Brain pericyte (primary cell): ENCODE measurements around the gene SH3GL1.
"Not testable (repeated sequence)": the region's sequence is repeated elsewhere in the genome, so short reads cannot be mapped to it uniquely, and the experiment has no call there.

Source experiments
- DNase-seq: peaks from one replicate; pipeline ENCODE4 v3.0.0-alpha.2; 2012; ENCODE audit warnings: low read depth, low spot score

SH3GL1 gene

DNA sequence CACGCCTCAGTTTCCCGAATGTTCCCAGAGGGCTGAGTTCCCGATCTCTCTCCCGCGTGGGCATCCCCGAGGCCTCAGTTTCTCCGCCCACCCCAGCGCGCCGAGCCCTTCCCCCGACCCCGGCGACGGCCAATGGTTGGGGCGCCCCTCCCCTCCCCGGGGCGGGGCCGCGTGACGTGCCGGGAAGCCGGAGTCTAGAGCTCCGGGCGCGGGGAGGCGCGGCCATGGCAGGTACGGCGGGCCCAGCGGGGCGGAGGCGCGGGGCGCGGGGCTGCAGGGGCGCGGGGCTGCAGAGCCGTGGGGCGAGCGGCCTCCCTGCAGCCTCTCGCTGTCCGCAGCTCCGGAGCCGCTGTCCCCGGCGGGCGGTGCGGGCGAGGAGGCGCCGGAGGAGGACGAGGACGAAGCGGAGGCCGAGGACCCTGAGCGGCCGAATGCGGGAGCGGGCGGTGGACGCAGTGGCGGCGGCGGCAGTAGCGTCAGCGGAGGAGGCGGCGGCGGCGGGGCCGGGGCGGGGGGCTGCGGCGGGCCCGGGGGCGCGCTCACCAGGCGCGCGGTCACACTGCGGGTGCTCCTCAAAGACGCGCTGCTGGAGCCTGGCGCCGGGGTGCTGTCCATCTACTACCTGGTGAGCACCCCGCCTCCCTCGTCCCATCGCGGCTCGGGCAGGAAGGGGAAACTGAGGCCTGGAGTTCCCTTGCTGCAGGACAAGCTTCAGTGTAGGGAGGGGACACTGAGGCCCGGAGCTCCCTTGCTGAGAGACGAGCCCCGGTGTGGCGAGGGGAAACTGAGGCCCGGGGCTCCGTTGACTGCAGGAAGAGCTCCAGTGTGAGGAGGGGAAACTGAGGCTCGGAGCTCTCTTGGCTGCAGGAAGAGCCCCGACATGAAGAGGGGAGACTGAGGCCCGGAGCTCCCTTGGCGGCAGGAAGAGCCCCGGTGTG is 56.7 kb downstream of the SH3GL1 start, which contains the start of gene MPND:
TSS of gene MPND (plus strand) at position 193 of the 938 bp plus-strand sequence. CDS start at position 225, 32 bp downstream.
- no peak for DNase-seq

DNA sequence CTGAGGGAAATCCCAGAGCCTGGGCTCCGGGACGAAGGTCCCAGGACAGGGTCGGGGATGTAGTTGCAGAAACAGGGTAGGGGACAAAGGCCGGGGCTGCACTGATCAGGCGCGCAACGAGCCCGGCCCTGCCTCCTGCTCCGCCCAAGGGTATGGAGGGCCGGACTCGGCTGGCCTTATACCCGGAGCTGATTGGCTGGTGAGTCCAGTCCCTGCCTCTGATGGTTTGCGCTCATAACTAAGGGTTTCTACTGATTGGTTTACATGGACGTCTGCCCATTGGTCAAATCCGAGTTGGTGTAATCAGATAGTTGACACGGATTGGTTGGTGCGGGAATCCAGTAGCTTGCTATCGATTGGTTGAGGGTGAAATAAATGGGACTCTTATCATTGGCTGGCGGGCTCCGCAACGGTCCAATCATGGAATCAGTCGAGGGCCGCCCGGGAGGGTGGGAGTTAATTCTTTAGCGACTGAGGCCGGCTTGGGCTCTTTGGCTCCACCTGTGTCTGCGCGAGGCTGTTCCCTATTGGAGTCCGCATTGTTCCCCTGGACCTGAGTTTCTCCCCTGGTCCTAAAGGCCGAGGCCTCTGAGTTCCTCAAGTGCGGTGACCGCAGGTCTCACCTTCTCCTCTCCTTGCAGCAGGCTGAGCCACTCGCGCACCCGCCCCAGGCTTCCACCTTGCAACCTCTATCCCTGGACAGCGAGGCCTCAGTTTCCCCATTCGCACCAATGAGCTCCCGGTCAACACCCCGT is 57.6 kb downstream of the SH3GL1 start:
- peak; percentile 99 for DNase-seq

DNA sequence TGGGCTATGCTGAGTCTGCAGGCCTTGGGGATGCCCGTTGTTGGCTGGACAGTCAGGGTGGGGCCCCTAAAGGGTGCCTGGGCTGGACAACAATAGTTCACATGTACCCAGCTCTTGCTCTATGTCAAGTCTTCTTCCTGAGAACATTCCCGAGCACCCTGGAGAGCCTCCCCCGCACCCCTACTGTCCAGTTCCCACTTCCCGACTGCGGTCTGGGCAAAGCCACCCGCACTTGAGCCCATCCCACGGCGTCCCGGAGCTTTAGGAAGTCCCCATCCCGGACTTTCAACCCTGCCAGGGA is 58.1 kb downstream of the SH3GL1 start:
- DNase-seq: no peak

DNA sequence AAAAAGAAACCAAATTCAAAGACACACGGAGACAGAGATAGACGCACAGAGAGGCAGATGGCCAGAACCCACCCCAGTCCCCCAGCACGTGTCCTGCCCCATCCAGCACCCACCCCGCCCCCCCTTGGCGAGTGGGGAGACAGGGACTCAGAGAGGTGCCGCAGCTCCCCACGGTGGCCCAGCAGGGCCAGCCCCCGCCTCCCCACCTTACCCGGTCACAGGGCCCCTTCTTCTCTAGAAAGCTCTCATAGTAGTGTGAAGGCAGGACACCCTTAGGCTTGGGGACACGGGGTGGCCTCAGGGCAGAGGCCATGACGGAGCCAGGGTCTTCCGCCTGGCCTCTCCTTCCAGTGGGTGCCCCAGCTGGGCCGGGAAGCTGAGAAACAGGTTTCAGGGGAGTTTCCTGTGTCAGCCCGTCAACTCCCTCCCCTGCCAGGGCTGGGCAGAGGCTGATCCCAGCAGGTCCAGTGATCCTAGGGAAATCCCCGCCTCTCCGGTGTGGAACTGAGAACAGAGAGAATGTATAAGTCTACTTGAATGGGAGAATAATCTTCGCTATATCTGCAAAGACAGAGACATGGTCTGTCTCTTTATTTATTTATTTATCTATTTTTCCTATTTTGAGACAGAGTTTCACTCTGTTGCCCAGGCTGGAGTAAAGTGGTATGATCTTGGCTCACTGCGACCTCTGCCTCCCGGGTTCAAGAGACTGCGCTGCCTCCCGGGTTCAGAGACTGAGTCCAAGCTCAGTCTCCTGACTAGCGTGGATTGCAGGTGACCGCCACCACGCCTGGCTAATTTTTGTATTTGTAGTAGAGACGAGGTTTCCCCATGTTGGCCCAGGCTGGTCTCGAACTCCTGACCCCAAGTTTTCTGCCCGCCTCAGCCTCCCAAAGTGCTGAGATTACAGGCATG is 61.6 kb downstream of the SH3GL1 start, which contains the start of gene STAP2:
TSS of gene STAP2 (minus strand) at position 387 of the 915 bp plus-strand sequence. CDS start at position 313, 74 bp downstream.
- no peak for DNase-seq

DNA sequence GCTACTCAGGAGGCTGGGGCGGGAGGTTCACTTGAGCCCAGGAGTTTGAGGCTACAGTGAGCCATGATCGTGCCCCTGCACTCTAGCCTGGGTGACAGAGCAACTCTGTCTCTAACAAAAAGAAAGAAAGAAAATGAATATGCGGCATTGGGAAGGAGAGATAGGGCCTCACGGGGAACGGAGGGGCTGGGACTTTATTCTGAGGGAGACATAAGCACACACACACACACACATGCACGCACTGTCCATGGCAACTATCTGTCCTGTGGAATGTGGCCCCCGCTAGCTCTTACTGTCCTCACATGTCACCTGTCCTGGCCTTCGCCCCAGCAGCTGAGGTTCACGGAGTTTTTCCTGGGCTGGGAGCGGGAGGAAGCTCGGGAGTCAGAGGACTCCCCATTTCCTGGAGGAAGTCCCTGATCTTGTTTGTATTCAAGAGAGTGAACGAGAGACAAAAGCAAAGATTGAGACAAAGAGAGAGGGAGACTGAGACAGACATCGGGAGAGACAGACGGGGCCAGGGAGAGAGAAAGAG is 62.4 kb downstream of the SH3GL1 start:
- DNase-seq: no peak

DNA sequence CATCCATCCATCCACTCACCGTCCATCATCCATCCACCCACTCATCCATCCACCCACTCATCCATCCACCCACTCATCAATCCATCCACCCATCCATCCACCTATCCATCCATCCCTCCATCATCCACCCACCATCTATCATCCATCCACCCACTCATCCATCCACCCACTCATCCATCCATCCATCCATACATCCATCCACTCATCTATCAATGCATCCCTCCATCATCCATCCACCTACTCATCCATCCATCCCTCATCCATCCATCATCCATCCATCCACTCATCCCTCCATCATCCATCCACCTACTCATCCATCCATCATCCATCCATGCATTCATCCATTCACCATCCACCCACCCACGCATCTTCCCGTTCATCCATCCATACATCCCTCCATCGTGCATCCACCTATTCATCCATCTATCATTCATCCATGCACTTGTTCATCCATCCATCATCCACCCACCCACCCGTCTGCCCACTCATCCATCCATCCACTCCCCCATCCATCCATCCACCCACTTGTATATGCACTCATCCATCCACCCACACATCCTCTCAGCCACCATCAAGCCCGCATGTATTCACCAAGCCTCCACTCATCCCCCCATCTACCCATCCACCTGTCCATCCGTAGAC is 65.3 kb downstream of the SH3GL1 start:
- no peak for DNase-seq

DNA sequence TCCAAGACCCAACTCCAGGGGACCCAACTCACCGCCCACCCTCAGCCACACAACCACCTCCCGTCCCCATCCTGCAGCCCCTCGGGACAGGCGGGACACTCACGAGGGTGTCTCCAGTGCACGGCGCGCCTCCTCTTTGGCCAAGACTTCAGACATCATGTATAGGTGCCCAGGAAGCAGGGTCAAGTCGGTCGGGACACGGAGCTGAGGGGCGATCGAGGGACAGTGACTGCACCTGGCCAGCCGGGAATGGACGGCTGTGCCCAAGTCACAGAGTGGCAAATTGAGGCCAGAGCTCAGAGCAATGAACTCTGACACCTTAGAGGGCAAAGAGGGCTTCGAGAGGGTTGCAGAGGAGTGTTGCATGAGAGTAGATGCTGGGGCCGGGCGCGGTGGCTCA is 70.5 kb downstream of the SH3GL1 start:
- DNase-seq: no peak

DNA sequence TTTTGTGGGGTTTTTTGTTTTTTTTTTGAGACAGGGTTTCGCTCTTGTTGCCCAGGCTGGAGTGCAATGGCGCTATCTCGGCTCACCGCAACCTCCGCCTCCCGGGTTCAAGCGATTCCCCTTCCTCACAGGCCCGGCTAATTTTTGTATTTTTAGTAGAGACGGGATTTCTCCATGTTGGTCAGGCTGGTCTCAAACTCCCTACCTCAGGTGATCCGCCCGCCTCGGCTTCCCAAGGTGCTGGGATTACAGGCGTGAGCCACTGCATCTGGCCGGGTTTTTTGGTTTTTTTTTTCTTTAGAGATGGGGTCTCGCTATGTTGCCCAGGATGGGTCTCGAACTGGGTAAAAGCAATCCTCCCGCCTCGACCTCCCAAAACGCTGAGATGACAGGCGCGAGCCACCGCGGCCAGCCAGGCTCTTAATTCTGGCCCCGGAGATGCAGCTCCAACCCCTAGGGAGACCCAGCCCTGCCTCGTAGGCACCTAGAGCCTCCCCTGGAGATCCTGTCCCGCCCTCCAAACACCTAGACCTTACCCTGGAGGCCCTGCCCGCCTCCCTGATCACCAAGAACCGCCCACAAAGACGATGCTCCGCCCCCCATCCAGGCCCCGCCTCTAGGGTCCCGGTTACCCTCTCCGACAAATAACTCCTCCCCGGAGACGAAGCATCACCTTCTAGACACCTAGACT is 71.2 kb downstream of the SH3GL1 start:
- not testable (repeated sequence) for DNase-seq

DNA sequence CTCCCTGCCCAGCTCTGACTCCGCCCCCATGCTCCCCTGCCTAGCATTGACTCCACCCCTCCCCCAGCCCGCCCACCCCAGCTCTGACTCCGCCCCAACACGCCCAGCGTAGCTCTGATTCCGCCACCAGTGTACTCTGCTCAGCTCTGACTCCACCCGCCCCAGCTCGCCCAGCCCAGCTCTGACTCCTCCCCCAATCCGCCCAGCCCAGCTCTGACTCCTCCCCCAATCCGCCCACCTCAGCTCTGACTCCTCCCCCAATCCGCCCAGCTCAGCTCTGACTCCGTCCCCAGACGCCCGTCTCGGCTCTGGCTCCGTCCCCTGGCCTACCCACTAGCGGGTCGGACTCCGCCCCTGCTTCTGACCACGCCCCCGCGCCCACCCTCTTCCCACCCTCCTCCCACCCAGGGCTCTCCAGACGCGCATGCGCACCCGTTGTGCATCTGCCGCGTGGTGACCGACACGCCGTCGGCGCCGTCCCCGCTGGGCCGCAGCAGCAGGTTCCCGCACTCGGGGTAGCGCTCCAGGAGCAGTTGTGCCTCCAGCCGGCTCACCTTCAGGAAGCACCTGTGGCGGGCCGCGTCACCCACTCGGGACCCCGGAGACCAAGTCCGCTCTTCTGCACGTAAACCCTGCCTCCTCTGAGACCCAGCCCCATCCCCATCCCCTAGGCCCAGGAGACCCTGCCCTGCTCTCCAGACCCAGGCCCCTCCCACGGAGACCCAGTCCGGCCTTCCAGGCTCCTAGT is 71.9 kb downstream of the SH3GL1 start:
- peak; percentile 71 for DNase-seq

DNA sequence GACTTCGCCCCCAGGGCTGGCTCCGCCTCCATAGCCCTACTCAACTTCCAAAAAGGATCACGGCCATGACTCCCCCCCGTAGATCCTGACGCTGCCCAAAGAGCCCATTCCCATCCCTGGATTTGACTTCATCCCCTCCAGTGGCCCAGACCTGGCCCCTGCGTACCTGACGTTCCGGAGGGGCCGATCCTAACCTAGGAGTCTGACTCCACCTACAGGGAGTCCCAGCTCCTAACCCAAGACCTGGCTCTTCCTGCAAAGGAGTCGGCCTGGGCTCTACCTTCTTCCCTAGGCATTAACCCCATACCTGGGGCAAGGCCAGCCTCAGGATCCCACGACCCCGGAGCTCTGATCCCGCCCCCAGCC is 72.5 kb downstream of the SH3GL1 start:
- DNase-seq: no peak

DNA sequence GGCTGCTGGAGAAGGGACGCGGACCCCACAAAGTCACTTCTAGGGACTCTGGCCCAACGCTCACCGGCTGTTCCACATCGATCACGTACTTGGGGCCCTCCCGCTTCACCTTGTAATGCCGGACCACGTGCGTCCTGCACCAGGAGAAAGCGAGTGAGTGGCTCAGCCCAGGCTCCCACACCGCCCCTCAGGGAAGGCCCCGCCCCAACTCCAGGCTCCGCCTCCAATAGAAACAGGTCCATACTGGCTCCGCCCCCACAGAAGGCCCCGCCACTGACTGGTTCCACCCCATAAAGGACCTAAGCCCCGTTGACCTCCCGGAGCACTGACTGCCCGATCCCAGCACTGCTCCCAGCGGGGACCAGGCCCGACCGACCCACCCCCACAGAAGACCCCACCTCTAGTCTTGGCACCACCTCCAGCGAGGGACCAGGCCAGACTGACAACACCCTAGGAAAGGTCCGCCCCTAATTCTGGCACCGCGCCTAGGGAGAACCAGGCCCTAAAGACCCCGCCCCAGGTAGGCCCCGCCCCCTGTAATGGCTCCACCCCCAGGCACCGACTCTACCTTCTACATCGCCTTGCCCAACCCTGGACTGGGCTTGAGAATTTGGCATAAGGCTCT is 73.0 kb downstream of the SH3GL1 start:
- DNase-seq: no peak

DNA sequence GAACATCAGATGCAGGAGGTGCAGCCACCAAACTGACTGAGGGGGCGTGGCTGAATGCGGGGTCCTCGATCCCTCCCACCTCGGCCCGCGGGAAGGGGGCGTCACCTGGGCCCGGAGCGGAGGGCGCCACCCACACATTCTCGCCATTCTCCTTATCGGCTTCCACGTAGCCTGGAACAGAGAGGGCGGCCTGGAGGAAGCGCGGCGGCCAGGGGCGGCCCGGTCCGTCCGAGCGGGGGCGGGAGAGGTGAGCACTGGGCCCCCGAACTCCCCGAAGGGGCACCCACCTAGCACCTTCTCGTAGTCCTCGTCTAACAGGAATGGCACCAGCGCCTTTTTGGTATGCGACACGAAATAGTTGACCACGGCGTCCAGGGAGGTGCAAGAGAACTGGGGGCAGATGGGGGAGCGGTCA is 73.5 kb downstream of the SH3GL1 start:
- no peak for DNase-seq

DNA sequence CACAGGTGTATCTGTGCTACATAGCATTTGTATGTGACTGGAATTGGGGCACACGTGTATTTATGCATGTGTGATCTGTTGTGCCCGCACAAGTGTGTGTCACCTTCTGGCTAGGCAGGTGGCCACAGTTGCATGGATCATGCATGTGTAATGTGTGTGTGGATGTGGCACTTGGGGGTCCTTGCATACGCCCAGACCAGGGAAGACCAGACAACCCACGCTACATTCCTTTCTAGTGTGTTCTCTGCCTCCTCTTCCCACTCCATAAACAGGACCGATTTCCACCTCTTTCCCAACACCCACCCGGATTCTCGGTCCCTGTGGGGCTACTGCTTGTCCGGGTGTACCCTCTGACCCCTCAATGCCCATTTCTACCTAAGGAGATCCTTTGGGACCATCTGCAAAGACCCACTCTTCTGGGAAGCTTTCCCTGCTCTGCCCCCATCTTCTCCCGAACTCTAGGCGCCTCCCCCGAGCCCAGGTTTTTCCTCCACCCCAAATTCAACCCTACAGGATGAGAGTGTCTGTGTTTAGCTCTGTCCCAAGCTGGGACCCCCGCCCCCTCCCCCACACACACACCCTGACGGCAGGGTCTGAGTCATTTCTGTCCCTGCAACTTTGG is 74.0 kb downstream of the SH3GL1 start:
- no peak for DNase-seq

DNA sequence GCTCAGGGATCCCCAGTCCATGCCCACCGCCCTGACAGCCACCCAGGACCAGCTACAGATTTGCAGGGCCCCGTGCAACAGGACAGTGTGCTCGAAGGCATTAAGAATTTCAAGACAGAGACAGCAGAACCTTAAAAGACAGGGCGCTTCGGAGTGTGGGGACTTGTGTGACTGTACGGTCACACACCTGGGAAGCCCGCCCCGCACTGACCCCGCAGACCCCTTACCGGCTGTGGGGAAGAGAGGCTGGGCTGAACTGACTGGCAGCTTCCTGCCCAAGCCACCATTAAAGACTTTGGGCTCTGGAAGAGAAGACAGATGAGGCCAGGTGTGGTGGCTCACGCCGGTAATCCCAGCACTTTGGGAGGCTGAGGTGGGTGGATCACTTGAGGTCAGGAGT is 76.1 kb downstream of the SH3GL1 start:
- no peak for DNase-seq

DNA sequence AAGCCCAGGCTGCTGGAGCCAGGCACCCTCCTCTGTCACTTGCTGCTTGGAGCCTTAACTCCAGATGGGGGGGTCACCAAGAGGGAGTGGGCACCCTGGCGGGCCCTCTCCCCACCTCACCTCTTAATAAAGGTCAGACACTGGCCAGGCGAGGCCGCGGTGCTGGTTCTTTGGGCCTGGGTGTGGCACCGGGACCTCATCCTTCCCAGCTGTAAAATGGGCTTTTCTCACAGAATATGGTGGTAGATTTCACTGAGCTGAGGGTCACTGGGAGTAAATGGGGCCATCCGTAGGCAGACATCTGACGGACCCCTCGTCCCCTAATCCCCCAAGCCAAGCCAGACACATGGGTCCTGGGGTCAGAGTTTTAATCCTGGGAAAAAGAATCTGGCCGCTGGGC is 76.7 kb downstream of the SH3GL1 start:
- DNase-seq: no peak

DNA sequence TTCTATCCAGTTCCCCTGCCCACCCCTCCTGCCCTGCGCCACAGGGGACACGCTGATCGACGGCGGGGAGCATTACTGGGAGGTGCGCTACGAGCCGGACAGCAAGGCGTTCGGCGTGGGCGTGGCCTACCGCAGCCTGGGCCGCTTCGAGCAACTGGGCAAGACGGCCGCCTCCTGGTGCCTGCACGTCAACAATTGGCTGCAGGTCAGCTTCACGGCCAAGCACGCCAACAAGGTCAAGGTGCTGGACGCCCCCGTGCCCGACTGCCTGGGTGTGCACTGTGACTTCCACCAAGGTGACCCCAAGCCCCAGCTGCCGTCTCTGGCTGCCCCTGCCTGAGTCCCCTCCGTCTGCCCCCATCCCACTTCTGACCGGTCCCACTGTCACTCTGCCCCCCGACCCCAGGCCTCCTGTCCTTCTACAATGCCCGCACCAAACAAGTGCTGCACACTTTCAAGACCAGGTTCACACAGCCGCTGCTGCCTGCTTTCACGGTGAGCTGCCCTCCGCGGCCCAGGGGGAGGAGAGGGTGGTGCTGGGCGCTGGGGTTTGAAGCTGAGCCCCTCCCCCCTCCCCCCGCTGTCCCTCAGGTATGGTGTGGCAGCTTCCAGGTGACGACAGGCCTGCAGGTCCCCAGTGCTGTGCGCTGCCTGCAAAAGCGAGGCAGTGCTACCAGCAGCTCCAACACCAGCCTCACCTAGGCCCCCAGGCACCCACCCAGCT is 77.2 kb downstream of the SH3GL1 start:
- no peak for DNase-seq

DNA sequence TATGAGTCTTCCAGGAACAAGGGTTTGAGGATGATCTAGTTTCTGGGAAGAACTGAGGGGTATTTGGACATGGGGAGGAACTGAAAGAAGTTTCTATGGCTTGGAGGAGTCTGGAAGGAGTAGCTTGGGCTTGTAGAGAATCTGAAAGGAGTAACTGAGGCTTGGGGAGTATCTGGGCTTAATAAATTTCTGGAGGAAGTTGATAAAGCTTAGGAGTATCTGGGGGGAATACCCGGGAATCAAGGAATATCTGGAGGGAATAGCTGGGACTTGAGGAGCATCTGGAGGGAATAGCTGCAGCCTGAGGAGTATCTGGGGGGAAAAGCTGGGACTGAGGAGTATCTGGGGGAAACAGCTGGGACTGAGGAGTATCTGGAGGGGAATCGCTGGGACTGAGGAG is 79.9 kb downstream of the SH3GL1 start:
- no peak for DNase-seq
